IPS-NIHi7 (cell line): ENCODE data around the gene SV2B.
"Not testable (repeated sequence)": the region's sequence is repeated elsewhere in the genome, so short reads cannot be mapped to it uniquely, and the experiment has no call there.

Source experiments
- DNase-seq: peaks from one replicate; pipeline ENCODE4 v3.0.0; 2012; ENCODE audit warnings: mixed read lengths; ENCODE audit errors: extremely low spot score

SV2B gene, protein sequence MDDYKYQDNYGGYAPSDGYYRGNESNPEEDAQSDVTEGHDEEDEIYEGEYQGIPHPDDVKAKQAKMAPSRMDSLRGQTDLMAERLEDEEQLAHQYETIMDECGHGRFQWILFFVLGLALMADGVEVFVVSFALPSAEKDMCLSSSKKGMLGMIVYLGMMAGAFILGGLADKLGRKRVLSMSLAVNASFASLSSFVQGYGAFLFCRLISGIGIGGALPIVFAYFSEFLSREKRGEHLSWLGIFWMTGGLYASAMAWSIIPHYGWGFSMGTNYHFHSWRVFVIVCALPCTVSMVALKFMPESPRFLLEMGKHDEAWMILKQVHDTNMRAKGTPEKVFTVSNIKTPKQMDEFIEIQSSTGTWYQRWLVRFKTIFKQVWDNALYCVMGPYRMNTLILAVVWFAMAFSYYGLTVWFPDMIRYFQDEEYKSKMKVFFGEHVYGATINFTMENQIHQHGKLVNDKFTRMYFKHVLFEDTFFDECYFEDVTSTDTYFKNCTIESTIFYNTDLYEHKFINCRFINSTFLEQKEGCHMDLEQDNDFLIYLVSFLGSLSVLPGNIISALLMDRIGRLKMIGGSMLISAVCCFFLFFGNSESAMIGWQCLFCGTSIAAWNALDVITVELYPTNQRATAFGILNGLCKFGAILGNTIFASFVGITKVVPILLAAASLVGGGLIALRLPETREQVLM

DNA sequence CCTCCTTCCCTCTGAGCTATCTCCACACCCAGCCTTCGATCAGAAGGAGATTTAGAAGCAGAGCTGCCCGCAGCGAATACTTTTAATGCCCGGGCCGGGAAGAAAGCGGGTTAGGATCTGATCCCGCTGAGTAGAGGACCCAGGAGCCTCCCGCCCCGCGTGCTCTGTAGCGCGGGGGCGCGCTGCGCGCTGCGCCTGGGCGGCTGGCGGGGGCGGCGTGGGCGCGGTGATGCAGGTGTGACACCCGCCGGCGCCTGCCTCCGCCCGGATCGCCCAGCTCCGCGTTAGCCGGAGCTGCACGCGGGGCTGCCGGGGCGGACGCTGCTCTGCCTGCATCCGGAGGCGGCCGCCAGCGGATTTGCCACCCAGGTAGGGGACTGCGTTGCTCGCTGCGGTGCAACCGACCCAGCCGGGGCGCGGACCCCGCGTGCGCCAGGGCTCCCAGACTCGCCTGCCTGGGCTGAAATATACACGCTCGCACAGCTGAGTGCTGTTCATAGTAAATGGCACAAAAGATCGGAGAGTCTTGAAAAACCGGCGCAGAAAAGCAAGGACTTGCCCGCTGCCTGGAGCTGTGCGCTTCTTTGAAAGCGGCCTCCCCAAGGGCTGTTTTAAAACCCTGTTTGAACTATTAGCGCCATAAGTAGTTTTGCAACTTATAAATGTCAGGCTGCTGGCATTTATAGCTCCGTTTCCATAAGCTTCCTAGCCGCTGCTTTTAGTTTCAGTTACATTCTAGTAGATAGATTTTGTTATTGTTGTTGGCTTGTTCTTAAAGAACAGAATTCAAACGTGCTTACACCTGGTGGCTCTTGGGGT, at the start of gene SV2B:
Gene SV2B, plus strand, starts transcription at position 263 of the 819 bp plus-strand sequence. CDS start 126,007 bp downstream, outside the sequence.
- DNase-seq, result peak; percentile 74

GRCh38 chr15:91051248-91051647, 48.8 kb upstream of the SV2B start:
- DNase-seq, result no peak

DNA sequence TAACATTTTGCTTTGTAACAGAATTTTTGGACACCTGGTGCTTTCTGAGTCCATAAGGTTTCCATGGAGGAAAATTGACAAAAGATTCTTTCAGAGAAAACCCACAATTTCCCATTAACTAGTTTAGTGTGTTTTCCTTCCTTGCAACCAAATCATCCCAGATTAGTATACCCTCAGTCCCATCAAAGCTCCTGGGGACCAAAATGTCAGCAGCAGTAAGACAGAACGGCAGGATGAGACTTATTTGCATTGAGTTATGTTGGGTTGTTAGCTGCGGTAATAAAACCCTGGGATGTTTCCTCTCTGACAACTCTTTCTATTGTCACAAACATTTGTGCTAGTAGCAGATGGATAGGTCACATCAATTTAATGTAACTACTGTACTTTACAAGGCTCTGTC, 45.2 kb upstream of the SV2B start:
- DNase-seq, result no peak

DNA sequence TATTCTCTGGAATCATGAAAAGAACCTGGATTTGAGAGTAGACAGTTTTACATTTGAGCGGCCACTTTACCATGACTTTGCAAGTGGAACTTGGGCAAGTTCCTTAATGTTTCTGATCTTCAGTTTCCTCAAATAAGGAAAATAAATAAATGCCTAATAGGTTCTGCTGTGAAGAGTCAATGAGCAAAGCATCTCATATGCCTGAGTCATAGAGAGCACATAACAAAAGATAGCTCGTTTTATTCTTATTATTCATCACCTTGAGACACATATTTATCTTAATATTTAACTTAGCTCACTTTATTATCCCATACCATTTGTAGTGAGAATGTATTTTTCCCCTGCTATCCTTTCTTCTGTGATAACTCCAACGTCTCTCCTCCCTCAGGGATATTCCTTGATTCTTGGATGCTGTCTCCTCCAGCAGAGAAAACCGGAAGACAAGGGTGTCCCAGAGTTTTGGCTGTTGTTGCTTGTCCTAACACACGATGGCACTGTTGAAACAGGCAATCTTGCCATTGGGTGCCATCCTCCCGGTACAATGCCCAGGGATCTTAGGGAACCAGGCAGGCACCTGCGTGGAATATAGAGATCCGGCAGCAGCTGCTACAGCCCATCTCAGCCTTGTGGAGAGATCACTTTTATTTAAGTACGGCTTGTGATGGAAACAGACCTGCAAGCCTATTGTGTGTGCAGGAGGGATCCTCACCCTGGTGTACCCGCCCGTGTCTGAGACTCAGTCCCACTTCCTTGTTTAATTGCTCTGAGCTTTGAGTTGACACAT, 44.3 kb upstream of the SV2B start:
- peak; percentile 85 for DNase-seq

DNA sequence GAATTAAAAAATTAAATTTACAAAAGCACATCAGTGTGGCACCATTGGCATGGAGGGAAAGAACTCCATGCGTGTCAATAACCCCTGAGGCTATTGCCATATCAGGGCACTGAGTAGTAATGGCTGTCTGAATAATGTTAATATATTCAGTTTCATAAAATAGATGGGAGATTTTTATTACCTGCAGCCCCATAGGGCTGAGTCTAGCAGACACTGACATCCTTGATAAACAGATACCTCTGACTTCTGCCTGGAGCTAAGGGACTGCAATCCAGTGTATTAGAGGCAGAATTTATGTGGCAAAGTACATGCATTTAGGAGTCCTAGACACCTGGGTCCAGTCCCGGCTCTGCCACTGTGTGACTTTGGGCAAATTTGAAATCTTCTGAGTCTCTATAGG, 38.8 kb upstream of the SV2B start:
- DNase-seq, result no peak

GRCh38 chr15:91061997-91062396, 38.1 kb upstream of the SV2B start:
- DNase-seq, result no peak

- no peak for DNase-seq
These were observed 34.6 kb upstream of the SV2B start for GRCh38 chr15:91065505-91065904.

DNA sequence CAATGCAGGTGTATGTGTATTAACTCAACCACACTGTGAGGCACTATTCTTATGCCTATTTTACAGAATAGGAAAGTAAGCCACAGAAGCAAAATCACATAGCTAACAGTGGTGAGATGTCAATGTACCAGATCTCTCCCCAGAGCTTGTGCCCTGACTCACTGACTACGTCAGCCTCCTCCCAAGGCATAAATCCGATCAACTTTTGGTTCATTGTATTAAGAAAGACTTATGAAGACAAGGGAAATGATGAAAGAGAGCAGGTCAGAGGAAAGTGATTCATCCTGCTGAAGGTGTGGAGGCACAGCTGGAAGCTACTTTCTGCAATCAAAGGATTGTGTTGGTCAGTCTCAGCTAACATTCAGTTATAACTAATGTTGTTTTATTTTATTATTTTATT, 33.0 kb upstream of the SV2B start:
- DNase-seq, result no peak

- DNase-seq, result no peak
These were observed 31.6 kb upstream of the SV2B start for GRCh38 chr15:91068436-91068835.

- DNase-seq, result no peak
These were observed 31.1 kb upstream of the SV2B start for GRCh38 chr15:91068966-91069365.

DNA sequence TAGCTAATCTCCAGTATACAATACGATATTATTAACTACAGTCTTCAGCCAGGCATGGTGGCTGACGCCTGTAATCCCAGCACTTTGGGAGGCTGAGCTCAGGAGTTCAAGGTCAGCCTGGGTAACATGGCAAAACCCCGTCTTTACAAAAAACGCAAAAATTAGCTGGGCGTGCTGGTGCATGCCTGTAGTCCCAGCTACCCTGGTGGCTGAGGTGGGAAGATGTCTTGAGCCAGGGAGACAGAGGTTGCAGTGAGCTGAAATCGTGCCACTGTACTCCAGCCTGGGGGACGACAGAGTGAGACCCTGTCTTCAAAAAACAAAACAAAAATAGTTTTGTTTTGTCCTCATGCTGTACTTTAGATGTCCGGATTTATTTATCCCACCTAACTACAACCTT, 29.2 kb upstream of the SV2B start:
- DNase-seq, result no peak

DNA sequence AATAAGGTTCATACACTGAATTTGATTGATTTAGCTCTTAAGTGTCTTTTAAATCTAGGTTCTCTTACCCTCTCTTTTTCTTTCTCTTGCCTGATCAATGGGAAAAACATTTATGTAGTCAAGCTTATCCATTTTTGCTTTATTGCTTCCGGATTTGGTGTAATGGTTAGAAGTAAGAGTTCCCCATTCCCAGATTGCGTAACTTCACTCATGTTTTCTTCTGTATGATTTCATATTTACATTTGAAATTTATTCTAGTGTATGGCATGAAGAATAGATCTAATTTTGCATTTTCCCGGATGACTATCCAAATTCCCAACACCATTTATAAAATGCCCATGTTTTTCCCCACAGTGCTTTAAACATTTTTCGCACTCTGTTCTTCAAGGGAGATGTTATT, 27.9 kb upstream of the SV2B start:
- DNase-seq, result no peak

GRCh38 chr15:91073077-91073476, 27.0 kb upstream of the SV2B start:
- DNase-seq, result no peak

DNA sequence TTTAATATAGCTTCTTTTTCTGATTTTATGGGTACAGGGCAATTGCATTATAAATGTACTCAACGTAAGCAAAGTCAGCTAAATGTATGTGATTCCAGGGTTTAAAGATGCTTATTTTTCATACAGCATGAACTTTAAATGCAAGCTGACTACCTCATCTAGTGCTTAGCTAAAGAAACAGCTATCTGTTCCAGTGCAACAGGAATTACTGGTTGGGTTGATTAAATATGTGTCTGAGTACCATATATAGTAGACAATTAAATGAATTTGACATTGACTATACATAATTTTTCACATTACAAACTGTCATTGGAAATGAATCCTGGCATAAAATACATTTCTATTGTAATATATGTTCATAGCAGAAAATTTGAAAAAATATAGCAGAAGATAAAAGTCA, 26.3 kb upstream of the SV2B start:
- no peak for DNase-seq

DNA sequence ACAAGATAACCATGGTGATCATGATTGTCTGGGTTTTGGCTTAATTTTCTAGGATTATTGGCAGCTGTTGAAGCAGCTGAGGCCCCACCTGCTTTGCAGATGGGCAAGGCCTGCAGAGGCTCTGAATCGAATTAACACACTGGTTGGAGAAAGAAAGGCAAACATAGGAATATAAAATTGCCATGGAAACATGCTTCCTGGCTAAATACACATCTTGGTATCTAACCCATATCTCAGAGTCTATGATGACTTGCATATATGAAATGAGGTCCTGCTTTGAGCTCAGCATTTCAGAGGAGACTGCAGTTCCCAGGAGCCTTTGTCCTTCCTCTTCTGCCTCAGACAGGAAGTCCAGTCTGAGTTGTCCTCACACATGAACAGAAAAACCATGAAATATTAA, 24.3 kb upstream of the SV2B start:
- DNase-seq, result no peak

DNA sequence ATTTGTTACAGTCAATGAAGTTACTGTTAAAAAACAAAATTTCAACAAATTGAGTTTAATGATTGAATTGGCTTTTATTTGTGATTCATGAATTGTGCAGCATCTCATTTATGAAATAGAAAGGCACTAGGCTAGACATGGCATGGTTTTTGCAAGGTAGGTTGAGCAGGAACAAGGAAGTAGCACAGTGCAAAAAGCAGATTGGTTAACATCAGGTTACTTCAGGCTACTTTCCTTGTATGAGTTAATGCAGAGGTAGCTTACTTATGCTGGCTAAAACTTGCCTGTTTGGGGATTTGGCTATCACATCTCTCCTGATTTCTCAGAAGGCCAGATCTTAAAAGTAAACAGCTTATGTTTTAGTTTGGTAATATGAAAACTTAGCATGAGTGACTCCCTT, 23.0 kb upstream of the SV2B start:
- no peak for DNase-seq

GRCh38 chr15:91093866-91094265, 6.2 kb upstream of the SV2B start:
- not testable (repeated sequence) for DNase-seq

- DNase-seq, result no peak
These were observed 1.6 kb upstream of the SV2B start for GRCh38 chr15:91098451-91098850.

GRCh38 chr15:91099616-91099994, 452 bp upstream of the SV2B start:
- DNase-seq, result peak; percentile 69

DNA sequence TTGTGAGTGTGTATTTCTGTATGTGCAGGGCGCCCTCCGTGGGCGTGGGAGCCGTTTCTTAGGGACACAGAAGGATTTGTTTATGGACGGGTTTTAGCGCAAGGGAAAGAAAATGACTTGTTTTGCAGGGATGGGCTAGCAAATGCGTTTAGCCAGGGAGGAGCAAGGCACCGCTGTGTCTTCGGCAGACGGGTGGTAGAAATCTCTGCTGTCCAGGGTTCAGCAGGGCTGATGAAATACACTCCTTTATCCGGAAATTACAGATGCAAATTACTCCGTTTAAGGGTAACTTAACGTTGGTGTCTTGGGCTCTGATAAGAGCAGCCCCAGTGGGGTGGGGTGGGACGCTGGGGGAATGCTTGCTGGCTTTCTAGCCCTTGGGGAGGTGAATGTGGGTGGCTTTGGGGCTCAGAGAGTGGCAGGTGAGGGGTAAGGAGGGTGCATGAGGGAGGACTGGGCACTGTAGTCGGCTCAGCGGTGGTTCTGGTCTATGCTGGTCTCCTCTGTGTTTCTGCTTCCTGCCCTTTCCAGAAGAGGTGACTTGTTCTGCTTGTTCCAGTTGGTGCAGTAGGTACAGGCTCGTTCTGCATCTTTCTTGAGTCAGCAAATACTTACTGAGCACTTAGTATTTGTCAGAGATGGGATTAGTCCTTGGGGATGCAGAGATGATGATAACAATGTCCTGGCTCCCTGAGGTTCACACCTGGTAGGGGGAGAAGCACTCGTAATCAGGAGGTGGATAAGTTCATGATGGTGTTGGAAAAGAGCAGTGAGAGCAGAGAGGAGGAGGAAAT, 954 bp downstream of the SV2B start:
- DNase-seq, result no peak

- DNase-seq, result no peak
These were observed 1.5 kb downstream of the SV2B start for GRCh38 chr15:91101608-91101920.
